ENCODE data around the gene MYBPHL.

GRCh38 chr1:109263234-109263596 is 43.6 kb downstream of the MYBPHL start:
- TF ChIP-seq, protein P1, sequence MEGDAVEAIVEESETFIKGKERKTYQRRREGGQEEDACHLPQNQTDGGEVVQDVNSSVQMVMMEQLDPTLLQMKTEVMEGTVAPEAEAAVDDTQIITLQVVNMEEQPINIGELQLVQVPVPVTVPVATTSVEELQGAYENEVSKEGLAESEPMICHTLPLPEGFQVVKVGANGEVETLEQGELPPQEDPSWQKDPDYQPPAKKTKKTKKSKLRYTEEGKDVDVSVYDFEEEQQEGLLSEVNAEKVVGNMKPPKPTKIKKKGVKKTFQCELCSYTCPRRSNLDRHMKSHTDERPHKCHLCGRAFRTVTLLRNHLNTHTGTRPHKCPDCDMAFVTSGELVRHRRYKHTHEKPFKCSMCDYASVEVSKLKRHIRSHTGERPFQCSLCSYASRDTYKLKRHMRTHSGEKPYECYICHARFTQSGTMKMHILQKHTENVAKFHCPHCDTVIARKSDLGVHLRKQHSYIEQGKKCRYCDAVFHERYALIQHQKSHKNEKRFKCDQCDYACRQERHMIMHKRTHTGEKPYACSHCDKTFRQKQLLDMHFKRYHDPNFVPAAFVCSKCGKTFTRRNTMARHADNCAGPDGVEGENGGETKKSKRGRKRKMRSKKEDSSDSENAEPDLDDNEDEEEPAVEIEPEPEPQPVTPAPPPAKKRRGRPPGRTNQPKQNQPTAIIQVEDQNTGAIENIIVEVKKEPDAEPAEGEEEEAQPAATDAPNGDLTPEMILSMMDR (CRISPR knock-in tag; IDR thresholded peaks at IDR 0.05), result no peak
- TF ChIP-seq TAF1 (CRISPR knock-in tag; IDR thresholded peaks at IDR 0.05) (no peak), ZNF276 (CRISPR knock-in tag; IDR thresholded peaks at IDR 0.05; ENCODE audit: low read depth) (no peak), FOXP1 (IDR thresholded peaks at IDR 0.05) (no peak), FOXP1 (CRISPR knock-in tag; IDR thresholded peaks at IDR 0.05) (no peak), TP53 (CRISPR knock-in tag; conservative IDR thresholded peaks at IDR 0.05) (no peak), ZNF274 (CRISPR knock-in tag; IDR thresholded peaks at IDR 0.05) (no peak), NBN (conservative IDR thresholded peaks at IDR 0.05) (no peak), BRD4 (CRISPR knock-in tag; IDR thresholded peaks at IDR 0.05) (no peak), POLR2A (IDR thresholded peaks at IDR 0.05; ENCODE audit: insufficient read depth in 1 of 2, low read depth in 2 of 2, low read length in 2 of 2) (no peak), NFYB (CRISPR knock-in tag; IDR thresholded peaks at IDR 0.05) (no peak), ZNF101 (CRISPR knock-in tag; IDR thresholded peaks at IDR 0.05; ENCODE audit: borderline replicate concordance, low read depth) (no peak), ZBTB21 (CRISPR knock-in tag; IDR thresholded peaks at IDR 0.05) (no peak)
